Measurements from ENCODE around the gene UBQLNL.

Gene UBQLNL

DNA sequence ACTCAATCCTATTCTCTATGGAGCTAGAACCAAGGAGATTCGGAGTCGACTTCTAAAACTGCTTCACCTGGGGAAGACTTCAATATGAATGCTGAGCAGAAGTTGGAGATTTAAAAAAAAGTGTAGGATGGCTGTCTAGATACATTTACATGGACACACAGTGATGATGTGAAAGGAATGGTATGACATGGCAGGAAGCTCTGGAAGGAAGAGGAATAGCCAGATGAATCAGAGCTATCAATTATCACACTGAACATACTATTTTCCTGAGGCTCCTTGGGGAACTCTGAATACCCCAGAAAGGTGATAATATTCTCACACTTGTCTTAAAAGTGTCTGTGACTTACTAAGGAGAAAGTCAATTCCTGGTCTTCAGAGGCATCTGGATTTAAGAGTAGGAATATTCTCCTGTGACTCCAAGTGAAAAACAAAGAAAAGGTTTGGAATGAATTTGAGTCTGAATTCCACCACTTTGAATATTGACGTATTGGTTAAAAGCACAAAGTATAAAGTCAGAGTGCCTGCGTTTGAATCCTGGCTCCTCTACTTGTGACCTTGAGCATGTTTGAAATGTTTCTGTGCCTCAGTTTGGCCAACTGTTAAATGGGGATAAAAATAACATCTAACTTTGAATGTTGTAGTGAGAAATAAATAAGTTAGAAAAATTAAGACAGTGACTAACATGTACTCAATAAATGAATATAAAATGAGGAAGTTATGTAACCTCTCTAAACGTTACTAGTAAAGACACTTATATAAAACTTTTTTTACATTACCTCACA lies 26.7 kb downstream of the UBQLNL start:
- H3K27ac ChIP-seq = no peak overlapping the region
- no peak overlapping the region for H3K4me3 ChIP-seq
- H3K36me3 ChIP-seq = no peaks in the 10 kb centered on the region
- TF ChIP-seq, protein P1, sequence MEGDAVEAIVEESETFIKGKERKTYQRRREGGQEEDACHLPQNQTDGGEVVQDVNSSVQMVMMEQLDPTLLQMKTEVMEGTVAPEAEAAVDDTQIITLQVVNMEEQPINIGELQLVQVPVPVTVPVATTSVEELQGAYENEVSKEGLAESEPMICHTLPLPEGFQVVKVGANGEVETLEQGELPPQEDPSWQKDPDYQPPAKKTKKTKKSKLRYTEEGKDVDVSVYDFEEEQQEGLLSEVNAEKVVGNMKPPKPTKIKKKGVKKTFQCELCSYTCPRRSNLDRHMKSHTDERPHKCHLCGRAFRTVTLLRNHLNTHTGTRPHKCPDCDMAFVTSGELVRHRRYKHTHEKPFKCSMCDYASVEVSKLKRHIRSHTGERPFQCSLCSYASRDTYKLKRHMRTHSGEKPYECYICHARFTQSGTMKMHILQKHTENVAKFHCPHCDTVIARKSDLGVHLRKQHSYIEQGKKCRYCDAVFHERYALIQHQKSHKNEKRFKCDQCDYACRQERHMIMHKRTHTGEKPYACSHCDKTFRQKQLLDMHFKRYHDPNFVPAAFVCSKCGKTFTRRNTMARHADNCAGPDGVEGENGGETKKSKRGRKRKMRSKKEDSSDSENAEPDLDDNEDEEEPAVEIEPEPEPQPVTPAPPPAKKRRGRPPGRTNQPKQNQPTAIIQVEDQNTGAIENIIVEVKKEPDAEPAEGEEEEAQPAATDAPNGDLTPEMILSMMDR (IDR thresholded peaks at IDR 0.05) = no peak
- H3K27me3 ChIP-seq = no peaks in the 10 kb centered on the region
- no peaks in the 10 kb centered on the region for H3K9me3 ChIP-seq
- H3K4me1 ChIP-seq = no peaks in the 10 kb centered on the region
- intact Hi-C loops (cut with DNase I; ENCODE audit: low total_unique reads) = no loop called here
- DNase-seq = no peak

DNA sequence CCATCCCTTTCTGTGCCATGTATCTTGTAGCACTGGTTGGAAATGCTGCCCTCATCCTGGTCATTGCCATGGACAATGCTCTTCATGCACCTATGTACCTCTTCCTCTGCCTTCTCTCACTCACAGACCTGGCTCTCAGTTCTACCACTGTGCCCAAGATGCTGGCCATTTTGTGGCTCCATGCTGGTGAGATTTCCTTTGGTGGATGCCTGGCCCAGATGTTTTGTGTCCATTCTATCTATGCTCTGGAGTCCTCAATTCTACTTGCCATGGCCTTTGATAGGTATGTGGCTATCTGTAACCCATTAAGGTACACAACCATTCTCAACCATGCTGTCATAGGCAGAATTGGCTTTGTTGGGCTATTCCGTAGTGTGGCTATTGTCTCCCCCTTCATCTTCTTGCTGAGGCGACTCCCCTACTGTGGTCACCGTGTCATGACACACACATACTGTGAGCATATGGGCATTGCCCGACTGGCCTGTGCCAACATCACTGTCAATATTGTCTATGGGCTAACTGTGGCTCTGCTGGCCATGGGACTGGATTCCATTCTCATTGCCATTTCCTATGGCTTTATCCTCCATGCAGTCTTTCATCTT lies 27.6 kb downstream of the UBQLNL start:
- intact Hi-C loops (cut with DNase I; ENCODE audit: low total_unique reads) = no loop called here

DNA sequence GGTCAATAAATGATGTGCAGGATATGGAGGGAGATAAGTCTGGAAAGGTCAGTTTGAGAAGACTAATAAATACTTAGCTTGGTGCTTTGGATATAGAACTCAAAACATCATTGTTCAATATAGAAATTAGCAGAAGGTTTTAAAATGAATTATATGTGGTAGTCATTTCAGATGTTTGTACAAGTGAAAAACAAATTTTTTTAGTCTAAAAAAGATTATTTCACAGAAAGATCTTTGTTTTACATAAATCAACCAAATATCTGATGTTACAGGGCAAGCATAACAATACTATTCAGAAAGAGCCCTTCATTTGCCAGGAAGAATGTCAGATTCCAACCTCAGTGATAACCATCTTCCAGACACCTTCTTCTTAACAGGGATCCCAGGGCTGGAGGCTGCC lies 28.1 kb downstream of the UBQLNL start, which contains the start of gene OR52D1:
Gene OR52D1, plus strand, starts transcription at position 301 of the 400 bp plus-strand sequence. Its CDS starts 22 bp downstream, at position 323.
- Histone ChIP-seq H3K4me1 (no peaks in the 10 kb centered on the region), H3K9me3 (no peaks in the 10 kb centered on the region), H3K27ac (no peak within 1 kb of the TSS), H3K27me3 (no peaks in the 10 kb centered on the region), H3K4me3 (no peak within 1 kb of the TSS), H3K36me3 (no peaks in the 10 kb centered on the region)
- TF ChIP-seq, protein P1 (IDR thresholded peaks at IDR 0.05) = no peak
- DNase-seq = no peak
- intact Hi-C loops (cut with DNase I; ENCODE audit: low total_unique reads) = no loop called here

More for the DNA sequence above, 27.6 kb downstream of the UBQLNL start:
- Histone ChIP-seq H3K9me3 (no peaks in the 10 kb centered on the region), H3K4me1 (no peaks in the 10 kb centered on the region), H3K36me3 (no peaks in the 10 kb centered on the region), H3K27me3 (no peaks in the 10 kb centered on the region), H3K27ac (no peak overlapping the region), H3K4me3 (no peak overlapping the region)
- TF ChIP-seq, protein P1 (IDR thresholded peaks at IDR 0.05) = no peak
- DNase-seq = no peak

DNA sequence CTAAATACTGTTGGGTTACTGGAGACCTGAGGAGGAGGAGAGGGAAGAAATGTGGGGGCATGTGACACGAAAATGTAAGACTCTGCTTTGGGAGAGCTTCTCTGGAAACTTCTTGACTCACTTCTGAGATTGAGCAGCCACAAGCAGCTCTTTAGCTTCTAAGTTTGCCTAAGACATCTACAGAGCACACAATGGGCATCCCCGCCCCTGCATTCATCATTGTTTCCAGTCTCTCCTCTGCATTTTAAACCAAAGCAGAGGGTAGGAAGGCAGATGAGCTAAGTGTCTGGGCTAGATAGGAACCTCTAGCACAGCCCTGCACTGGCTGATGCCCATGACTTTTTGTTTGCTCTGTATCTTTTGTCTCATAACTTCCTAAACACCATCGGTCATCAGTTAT lies 30.1 kb downstream of the UBQLNL start:
- intact Hi-C loops (cut with DNase I; ENCODE audit: low total_unique reads) = no loop called here
- TF ChIP-seq, protein P1 (IDR thresholded peaks at IDR 0.05) = no peak
- DNase-seq = no peak
- Histone ChIP-seq H3K9me3 (no peaks in the 10 kb centered on the region), H3K27me3 (no peaks in the 10 kb centered on the region), H3K36me3 (no peaks in the 10 kb centered on the region), H3K4me3 (no peak overlapping the region), H3K27ac (no peak overlapping the region), H3K4me1 (no peaks in the 10 kb centered on the region)

DNA sequence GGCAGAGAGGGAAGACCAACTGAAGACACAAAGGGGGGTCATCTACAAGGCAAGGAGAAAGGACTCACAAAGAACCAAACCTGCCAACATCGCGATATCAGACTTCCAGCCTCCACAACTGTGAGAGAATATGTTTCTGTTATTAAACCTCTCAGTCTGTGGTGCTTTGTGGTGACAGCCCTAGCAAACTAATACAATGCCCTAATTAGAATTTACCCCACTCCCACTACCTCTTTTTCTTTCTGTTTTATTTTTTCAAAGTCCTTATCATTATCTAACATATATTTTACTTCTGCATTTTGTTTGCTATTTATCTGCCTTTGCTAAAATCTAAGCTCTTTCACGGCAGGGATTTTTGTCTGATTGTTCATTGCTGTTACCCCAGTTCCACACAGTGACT lies 30.5 kb downstream of the UBQLNL start:
- no peak for DNase-seq
- intact Hi-C loops (cut with DNase I; ENCODE audit: low total_unique reads) = no loop called here
- no peak overlapping the region for H3K4me3 ChIP-seq
- no peaks in the 10 kb centered on the region for H3K4me1 ChIP-seq
- no peaks in the 10 kb centered on the region for H3K9me3 ChIP-seq
- H3K27me3 ChIP-seq = no peaks in the 10 kb centered on the region
- TF ChIP-seq, protein P1 (IDR thresholded peaks at IDR 0.05) = no peak
- H3K36me3 ChIP-seq = no peaks in the 10 kb centered on the region
- no peak overlapping the region for H3K27ac ChIP-seq

All from tibial artery (tissue), 4 donors.